SK-N-MC (cell line): ENCODE results near the gene TSPEAR.

Experiments used
- EZH2 ChIP-seq: fragments of 200-600 bp; sonication (generic); IDR thresholded peaks from one replicate; pipeline ENCODE4 v1.6.1; 2017; ENCODE audit warnings: antibody characterized with exemption
- POLR2AphosphoS5 ChIP-seq: IDR thresholded peaks from 2 replicates; pipeline ENCODE4 v1.6.1; 2012; ENCODE audit warnings: mild to moderate bottlenecking, low read depth, low read length, borderline replicate concordance

- no peak for TF ChIP-seq EZH2
- no peak for TF ChIP-seq POLR2AphosphoS5
These were observed 23.5 kb upstream of the TSPEAR start for GRCh38 chr21:44734841-44735240.
